NOMO-1 (cell line): ENCODE measurements around the gene SHCBP1L.
"Not testable (repeated sequence)": the region's sequence is repeated elsewhere in the genome, so short reads cannot be mapped to it uniquely, and the experiment has no call there.

ENCODE experiments used
- DNase-seq, 2 experiments: peaks; one replicate each; lab custom pipeline; 2025; ENCODE audit not compliant: unreplicated experiment in 2 of 2; lab: John Stamatoyannopoulos, UW

Gene SHCBP1L

DNA sequence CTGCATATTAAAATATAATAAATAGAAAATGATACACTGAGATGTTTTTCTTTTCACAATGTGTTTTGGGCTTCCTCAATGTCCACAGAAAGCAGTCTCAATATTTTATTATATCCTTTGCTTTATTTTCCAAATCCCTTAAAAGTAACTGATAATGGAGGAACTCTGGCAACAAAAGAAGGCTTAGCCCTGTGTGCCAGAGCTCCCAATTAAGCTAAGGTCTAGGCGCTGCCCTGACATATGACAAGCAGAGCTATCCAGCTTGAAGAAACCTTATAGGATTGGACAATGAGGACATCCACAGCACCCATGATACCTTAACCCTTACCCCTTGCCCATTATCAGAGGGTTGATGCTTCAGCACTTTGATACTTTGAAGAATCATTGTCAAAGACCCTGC is 12.9 kb upstream of the SHCBP1L start:
- no peak for DNase-seq

GRCh38 chr1:182965096-182965495 is 12.1 kb upstream of the SHCBP1L start:
- no peak for DNase-seq

GRCh38 chr1:182962554-182963115 is 9.7 kb upstream of the SHCBP1L start:
- DNase-seq, result peak; percentile 70 to 86

DNA sequence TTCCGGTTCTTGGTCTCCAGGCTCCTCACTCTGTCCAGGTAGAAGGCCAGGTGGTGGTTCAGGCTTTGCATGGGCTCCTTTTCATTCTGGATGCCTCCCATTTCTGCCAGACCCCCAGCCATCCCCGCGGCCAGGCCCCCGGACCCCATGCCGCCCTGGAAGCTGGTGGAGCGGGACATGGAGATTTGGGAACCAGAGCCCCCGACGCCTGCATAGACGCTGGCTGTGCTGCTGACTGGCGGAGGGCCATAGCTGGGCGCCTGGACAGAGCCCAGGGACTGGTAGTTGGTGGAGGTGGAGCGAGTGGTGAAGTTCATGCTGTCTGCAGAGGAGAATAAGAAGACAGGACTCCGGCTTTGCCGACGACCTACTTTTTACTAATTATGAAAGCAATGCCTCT is 7.1 kb upstream of the SHCBP1L start:
- no peak for DNase-seq

GRCh38 chr1:182957902-182958395 is 5.0 kb upstream of the SHCBP1L start:
- no peak for DNase-seq

DNA sequence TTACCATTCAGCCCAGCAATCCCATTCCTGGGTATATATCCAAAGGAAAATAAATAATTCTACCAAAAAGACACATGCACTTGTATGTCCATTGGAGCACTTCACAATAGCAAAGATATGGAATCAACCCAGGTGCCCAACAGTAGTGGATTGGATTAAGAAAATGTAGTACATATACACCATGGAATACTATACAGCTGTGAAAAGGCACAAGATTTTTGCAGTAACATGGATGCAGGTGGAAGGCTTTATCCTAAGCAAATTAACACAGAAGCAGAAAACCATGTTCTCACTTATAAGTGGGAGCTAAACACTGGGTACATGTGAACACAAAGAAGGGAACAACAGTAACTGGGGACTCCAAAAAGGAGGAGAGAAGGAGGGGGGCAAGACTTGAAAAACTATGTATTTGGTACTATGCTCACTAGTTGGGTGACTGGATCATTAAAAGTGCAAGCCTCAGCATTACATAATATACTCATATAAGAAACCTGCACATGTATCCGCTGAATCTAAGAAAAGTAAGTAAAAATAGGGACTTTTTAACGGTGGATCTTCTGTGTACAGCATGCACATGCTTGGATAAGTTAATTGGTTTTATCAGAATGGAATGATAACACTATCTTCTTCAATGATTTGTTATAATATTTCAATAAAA is 3.9 kb upstream of the SHCBP1L start:
- no peak for DNase-seq

DNA sequence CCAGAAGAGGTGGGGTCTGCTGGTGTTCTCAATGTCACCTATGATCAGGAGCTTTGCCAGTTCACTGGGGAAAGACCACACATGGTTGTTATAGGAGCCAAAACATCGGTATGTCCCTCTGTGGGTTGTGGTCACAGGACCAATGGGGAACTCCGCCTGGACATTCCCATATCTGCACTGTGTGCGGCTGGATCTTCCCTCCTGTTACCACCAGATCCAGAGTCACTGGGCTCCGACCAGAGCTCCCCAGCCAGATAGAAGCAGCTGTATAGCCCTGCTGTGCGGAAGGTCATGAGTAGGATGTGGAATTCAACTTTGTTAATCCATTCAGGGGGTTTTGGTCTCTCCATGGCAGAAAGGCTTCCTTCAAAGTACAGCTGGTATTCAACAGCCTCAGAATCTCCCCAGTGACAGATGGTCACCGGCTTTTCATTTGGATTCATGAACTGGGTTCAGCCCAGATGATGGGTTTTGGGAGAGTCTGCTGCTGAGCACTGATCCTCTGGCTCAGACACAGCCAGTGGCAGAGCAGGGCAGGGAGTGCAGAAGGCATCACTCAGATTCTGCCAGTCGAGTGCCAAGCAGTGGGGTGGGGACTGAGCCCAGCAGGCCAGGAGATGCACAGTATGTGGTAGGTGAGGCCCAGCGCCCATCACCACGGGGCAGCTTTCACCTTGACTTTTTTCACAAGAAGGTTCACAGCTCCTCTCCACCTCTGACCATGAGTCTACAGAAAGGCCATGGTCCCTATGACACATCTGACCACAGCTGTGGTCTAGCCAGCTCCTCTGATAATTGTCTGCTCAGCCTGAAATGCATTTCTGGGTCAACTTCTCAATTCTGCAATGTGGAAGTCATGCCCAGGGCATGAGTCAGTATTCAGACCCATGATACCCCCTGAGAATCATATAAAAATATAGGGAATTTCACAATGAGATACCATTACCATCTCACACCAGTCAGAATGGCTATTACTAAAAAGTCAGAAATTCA is 2.9 kb upstream of the SHCBP1L start:
- peak in 1 of 2 experiments; percentile 44 for DNase-seq

- DNase-seq, result no peak
These were observed 860 bp upstream of the SHCBP1L start for GRCh38 chr1:182953826-182954225.

GRCh38 chr1:182943336-182943735 is 9.6 kb downstream of the SHCBP1L start:
- not testable (repeated sequence) for DNase-seq

- DNase-seq, result not testable (repeated sequence)
These were observed 10.8 kb downstream of the SHCBP1L start for GRCh38 chr1:182942145-182942544.

DNA sequence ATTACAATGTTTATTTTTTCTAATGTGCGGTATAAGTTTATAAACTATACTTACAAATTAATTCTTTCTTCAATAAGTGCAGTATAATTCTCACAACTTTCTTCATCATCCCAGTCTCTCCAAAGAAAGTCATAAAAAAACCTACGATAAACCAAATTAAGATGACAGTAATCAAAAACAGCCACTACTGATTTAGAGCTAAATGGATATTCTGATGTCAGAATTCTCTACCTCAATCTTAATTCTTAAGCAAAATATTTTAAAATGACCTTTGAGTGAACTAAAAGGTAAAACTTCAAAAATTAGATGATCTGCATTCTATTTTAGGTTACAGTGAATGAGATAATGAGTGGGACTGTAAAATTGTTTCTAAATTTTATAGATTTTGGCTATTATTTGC is 13.6 kb downstream of the SHCBP1L start:
- DNase-seq, result no peak

GRCh38 chr1:182935716-182936115 is 17.2 kb downstream of the SHCBP1L start:
- DNase-seq, result no peak

DNA sequence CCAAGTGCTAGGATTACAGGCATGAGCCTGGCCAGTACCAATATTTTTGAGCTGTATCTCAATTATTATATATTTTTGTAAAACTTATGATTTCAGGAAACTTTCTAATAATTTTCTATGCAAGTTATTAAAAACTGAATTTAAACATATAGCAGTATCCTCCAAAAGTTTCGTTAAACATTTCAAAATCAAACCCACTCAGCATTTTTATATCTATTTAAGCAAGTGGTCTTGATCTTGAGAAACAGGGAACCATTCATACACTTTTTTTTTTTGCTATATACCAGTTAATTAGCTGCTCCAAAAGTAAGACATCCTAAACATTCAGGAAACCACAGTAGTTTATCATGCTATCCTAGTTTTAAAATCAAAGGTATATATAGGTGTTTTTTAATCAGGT is 22.0 kb downstream of the SHCBP1L start:
- DNase-seq, result no peak

DNA sequence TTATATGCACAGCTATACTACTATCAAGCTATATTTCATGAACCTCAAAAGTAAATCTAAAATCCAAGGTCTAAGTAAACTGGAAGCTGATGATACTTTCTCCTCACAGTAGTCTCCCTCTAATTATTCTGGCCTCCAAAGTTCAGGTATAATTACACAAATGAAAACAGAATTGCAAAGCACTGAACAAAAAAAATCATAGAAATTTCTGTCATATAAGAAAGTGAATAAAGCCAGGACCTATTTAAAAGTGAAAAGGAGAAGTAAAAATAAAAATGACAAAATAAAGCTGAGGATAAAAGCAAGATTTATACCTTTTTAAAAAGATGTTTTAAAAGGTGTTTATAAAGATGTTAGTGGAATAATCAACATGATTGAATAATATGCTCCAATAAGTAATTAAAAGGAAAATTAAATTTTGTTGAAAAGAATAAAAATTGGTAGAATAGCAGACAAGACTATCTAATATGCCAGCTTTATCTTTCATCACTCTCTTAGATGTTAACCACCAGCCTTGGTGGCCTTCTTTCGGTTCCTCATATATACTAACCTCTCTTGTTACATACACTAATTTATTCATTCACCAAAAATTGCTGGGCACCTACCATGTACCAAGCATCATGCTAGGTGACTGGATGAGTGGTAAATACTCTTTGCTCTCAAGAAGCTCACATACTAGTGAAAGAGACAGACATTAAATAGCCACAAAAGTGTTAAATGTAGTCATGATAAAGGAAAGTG is 25.1 kb downstream of the SHCBP1L start:
- DNase-seq, result peak; percentile 62 to 91

- no peak for DNase-seq
These were observed 27.3 kb downstream of the SHCBP1L start for GRCh38 chr1:182925661-182926060.

- DNase-seq, result no peak
These were observed 35.6 kb downstream of the SHCBP1L start for GRCh38 chr1:182917378-182917777.

GRCh38 chr1:182913401-182913800 is 39.6 kb downstream of the SHCBP1L start:
- no peak for DNase-seq

- no peak for DNase-seq
These were observed 42.8 kb downstream of the SHCBP1L start for GRCh38 chr1:182910143-182910542.

DNA sequence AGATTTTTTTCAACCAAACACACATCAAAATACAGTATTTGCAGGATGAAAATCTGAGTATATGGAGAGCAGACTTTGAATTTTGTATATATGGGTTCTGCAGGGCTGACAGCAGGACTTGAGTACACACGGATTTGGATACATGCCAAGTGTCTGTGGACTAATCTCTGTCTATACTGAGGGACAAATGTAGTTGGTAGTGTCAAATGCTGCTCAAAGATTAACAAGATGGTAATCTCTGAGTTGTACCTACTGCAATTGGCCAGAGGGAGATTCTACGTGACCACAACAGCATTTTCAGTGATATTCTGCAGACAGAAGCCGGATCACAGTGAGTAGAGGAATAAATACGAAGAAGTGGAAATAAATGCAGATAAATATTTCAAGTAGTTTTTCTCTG is 43.4 kb downstream of the SHCBP1L start:
- DNase-seq, result no peak

DNA sequence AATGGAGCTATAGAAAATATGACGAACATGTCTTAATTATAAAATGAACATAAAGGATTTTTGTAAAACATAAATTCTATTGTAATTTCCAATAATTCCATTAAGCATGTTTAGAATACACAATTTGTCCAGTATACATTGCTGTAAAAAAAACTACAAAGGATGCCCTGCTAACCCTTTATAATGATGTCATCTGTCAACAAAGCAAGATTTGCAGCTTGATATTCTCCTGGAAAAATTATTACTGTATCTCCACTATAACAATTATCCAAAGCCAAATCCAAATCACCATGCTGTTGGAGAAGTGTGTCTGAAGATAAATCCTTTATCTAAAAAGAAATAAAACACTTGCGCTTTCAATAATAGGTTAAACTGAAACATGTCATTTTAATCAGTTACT is 47.6 kb downstream of the SHCBP1L start:
- no peak for DNase-seq

DNA sequence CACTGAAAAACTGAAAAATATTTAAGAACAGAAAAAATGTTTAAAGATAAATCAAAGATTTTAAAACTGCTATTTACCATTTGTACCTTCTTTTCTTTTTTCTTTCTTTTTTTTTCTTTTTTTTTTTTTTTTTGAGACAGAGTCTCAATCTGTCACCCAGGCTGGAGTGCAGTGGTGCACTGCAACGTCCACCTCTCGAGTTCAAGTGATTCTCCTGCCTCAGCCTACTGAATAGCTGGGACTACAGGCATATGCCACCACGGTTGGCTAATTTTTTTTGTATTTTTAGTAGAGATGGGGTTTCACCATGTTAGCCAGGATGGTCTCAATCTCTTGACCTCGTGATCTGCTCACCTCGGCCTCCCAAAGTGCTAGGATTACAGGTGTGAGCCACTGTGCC is 51.0 kb downstream of the SHCBP1L start:
- DNase-seq, result not testable (repeated sequence)
